Occipital lobe (tissue), 2 donors: Measurements from ENCODE around the gene HTN3. TPM values are rescaled to one million over a fixed set of nuclear protein-coding genes. Genes with fewer than 3 reads are reported as not detected.
A peak's percentile ranks its signal among the peaks of the same experiment; 100 is the strongest.
"Not testable (repeated sequence)": the region's sequence is repeated elsewhere in the genome, so short reads cannot be mapped to it uniquely, and the experiment has no call there.

Experiments
- DNase-seq: peaks from one replicate; lab custom pipeline; 2025; lab: John Stamatoyannopoulos, UW
- total RNA-seq: library from RNA; depleted of rRNA; stranded (reverse); fragments of >200 nt; gene quantifications from one replicate; pipeline ENCODE4 v1.2.3, GENCODE V29; 2014

The HTN3 gene
- total RNA-seq, result not detected

- DNase-seq, result not testable (repeated sequence)
Observed at GRCh38 chr4:70028159-70028558, at the start of gene HTN3. HTN3 (plus strand) TSS chr4:70028459; CDS start chr4:70030741, 2,282 bp downstream.

DNA sequence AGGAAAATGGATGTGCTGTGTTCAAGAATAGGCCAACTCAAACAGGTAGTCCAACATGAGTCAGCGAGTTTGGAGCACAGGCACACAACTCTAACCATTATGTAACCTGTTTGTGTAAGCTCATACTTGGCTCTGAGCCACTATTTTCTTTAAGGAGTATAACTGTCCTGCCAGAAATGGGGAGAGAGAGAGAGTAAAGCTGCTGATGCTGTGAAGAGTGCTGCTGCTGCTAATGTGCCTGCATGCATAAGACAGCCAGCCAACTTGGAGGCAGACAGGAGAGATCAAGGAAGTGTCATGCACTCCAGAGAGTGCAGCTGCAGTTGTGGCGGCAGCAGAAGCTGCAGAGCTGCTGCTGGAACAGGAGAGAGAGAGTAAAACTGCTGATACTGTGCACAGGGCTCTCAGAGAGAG, 44.2 kb upstream of the HTN3 start:
- DNase-seq, result peak; percentile 1

DNA sequence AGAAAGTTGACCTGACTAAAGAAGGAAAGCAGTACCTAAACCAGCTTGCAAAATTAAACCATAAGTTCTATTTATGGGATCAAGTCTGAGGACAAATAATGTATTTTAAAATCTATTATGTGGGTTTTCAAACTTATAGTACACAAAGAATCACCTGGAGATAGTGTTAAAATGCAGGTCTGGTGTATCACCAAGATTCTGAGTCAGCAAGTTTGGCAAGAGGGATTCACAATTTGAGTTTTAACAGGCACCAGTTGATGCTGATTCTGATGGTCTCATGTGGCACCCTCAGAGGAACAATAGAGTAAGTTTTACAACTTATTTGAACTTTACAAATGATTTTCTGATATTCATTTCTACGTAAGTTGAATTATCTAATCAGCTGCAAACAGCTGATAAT, 41.6 kb upstream of the HTN3 start:
- DNase-seq, result no peak

DNA sequence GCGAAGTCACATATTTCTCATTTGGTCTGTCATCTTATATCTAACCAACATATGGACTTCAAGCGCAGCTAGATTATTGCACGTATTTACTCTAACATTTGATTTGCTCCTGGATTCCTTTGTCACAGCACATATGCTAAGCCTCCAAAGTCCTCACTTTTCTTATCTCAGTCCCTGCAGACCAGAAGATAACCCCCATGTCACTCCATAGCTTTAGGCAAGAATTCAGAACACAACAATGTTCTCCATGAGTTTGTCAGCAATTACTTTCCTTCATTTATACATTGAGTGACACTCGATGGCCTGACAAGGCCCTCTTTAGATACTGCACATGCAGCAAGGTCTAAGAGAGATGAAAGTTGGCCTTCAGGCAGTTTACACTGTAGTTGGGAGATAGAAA, 37.2 kb upstream of the HTN3 start:
- DNase-seq, result no peak

DNA sequence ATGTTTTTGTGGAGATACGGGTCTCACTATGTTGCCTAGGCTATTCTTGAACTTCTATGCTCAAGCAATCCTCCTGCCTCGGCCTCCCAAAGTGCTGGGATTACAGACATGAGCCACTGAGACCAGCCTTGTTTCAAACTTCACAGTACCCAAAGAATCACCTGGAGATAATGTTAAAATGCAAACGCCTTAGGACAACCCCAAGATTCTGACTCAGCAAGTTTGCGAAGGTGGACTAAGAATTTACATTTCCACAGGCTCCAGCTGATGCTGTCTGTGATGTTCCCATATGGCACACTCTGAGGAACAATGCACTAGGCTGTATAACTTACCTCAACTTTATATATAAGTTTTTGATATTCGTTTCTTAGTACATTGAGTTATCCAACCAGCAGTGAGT, 33.5 kb upstream of the HTN3 start:
- no peak for DNase-seq

DNA sequence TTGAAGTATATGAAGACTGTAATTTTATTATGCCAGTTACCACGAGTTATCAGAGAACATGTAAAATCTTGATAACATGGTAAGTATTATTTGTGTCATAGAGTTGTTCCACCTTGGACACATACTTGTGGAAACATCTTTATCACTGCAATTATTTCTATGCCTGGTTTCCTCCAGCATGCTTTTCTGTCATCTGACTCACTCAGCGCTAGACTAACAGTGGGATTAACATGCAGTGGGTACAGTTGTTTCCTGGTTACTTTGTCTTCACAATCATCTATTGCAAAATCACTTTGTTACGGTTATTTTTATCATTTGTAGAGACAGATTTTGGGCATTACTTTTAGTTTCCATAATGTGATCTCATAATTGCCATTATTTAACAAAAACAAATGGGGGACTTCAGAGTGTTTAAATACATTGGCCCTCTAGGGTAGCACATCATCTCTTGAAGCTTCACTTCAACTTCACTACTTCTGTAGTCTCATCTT, 32.7 kb upstream of the HTN3 start, which contains the start of gene STATH:
TSS of gene STATH (plus strand) at position 441 of the 491 bp plus-strand sequence. CDS start 2,472 bp downstream, outside the sequence.
- no peak for DNase-seq

GRCh38 chr4:69999420-69999819, 28.8 kb upstream of the HTN3 start:
- no peak for DNase-seq

DNA sequence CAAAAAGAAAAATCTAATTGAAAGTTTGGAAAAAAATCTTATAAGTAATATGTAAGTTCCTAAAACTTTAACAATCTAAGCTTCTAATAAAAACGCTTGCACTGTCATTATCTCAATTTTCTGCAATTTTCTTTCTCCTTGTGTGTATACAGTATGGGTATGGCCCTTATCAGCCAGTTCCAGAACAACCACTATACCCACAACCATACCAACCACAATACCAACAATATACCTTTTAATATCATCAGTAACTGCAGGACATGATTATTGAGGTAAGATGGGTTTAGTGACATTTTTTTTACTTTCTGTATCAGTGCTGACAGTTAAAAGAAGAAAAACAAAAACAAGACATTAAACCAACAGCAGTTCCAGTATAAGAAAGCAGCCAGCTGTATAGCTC, 27.5 kb upstream of the HTN3 start:
- no peak for DNase-seq

GRCh38 chr4:70002507-70002906, 25.8 kb upstream of the HTN3 start:
- DNase-seq, result no peak

DNA sequence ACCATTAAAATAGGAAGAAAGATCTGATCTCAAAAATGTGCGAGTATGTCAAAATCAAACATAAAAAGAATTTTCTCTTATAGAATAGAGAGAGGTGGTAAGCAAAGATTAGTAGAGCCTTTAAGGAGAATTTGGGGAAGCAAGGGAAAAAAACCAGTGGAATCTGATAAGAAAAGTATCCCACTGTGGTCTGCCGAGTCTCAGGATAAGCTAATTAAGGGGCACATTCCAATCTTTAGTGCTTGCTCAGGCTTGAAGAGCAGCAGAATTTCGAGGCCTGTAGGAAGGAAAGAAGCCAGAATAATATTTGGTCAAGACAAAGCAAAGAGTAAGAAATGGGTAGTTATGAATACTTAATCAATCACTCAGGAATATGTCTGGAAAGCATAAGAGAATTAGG, 19.5 kb upstream of the HTN3 start:
- DNase-seq, result no peak

GRCh38 chr4:70019006-70019405, 9.3 kb upstream of the HTN3 start:
- DNase-seq, result not testable (repeated sequence)

DNA sequence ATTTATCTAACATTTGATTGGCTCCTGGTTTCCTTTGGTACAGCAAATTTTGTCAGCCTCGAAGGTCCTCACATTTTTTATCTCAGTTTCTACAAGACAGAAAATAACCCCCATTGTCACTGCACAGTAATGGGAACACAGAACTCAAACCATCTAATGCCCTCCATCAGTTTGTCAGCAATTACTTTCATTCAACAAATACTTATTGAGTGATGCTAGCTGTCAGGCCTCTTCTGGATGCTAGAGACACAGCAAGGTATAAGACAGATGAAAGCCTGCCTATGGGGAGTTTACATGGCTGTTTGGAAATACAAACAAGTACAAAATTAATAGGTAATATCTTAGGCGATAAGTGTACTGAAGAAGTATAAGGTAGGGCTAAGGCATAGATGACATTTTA, 5.0 kb upstream of the HTN3 start:
- DNase-seq, result no peak

GRCh38 chr4:70027011-70027410, 1.2 kb upstream of the HTN3 start:
- no peak for DNase-seq

GRCh38 chr4:70037559-70037958, 9.3 kb downstream of the HTN3 start:
- DNase-seq, result not testable (repeated sequence)

DNA sequence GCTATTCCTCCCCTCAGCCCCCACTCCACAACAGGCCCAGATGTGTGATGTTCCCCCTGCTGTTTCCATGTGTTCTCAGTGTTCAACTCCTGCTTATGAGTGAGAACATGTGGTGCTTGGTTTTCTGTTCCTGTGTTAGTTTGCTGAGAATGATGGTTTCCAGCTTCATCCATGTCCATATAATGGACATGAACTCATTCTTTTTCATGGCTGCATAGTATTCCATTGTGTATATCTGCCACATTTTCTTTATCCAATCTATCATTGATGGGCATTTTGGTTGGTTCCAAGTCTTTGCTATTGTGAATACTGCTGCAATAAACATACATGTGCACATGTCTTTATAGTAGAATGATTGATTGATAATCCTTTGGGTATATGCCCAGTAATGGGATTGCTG, 11.7 kb downstream of the HTN3 start:
- not testable (repeated sequence) for DNase-seq

GRCh38 chr4:70041652-70042286, 13.5 kb downstream of the HTN3 start:
- no peak for DNase-seq

DNA sequence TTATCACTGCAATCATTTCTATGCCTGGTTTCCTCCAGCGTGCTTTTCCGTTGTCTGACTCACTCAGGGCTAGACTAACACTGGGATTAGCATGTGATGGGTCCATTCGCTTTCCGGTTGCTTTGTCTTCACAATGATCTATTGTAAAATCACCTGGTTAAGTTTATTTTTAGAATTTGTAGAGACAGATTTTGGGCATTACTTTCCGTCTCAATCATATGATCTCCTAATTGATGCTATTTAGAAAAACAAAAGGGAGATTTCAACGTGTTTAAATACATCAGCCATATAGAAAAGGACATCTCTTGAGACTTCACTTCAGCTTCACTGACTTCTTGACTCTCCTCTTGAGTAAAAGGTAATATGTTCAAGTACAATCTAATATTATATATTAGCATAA, 21.9 kb downstream of the HTN3 start, which contains the start of gene HTN1:
TSS of gene HTN1 (plus strand) at position 301 of the 400 bp plus-strand sequence. CDS start 2,639 bp downstream, outside the sequence.
- DNase-seq, result not testable (repeated sequence)

GRCh38 chr4:70056534-70056933, 28.3 kb downstream of the HTN3 start:
- DNase-seq, result not testable (repeated sequence)

DNA sequence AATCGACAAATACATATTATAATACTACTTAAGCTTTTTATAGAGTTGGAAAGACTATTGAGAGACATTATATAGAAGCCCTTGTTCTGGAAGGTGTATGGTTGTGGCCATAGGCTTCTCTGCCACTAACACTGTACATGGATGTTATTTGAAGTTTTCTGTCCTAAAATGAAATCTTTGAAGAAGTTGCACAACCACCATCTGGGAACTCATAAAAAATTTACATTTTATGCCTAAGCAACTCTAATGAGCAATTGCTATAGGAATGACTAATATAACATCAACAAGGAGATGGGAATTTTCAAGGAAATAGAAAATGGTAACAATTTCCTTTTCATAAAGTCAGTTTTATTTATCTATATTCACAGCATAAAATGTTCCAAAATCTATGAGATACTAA, 29.4 kb downstream of the HTN3 start:
- DNase-seq, result no peak

DNA sequence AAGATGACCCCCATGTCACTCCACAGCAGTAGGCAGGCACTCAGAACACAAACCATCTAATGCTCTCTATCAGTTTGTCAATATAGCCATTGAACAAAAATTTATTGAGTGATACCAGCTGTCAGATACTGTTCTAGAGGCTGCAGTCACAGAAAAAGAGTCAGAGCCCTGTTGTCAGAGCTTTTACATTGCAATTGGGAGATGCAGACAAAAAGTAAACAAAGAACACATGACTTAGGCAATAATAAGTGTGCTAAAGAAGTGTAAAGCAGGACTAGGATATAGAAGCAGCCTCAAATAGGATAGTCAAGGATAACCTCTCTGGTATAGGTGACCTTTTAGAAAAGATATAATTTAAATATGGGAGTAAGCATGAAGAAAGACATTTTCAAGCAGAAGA, 30.9 kb downstream of the HTN3 start:
- no peak for DNase-seq

GRCh38 chr4:70062000-70062399, 33.7 kb downstream of the HTN3 start:
- DNase-seq, result no peak

GRCh38 chr4:70080205-70080604, 51.9 kb downstream of the HTN3 start:
- no peak for DNase-seq
